ENCODE results near the gene SLC10A1. TPM values are rescaled to one million over a fixed set of nuclear protein-coding genes. Genes with fewer than 3 reads are reported as not detected.
A peak's percentile ranks its signal among the peaks of the same experiment; 100 is the strongest.

The SLC10A1 gene
- total and polyA plus RNA-seq, 2 of the 4 experiments (the other 2 are of a cell fraction): 0.03 TPM; not detected in 1

- no peak overlapping the region for H3K56ac ChIP-seq (ENCODE audit: extremely low read depth, insufficient read depth, low read length)
- H3K23ac ChIP-seq (ENCODE audit: low read depth, low read length): no peak overlapping the region
- H3K9me3 ChIP-seq (ENCODE audit: control insufficient read depth, insufficient read depth, low read length): no peaks in the 10 kb centered on the region
- H3K27me3 ChIP-seq (ENCODE audit: control insufficient read depth, insufficient read depth, low read length): no peaks in the 10 kb centered on the region
- H2BK5ac ChIP-seq (ENCODE audit: low read depth, low read length, poor library complexity, severe bottlenecking): no peak overlapping the region
- no peaks in the 10 kb centered on the region for H3K4me1 ChIP-seq (ENCODE audit: control insufficient read depth, insufficient read depth, low read length)
- in situ Hi-C loops (cut with MboI; ENCODE audit: low sequenced_read_pairs) (no loop called here), dilution Hi-C loops (cut with HindIII; ENCODE audit: low sequenced_read_pairs, unreplicated experiment) (no loop called here), intact Hi-C loops (cut with micrococcal nuclease) (no loop called here)
- H4K5ac ChIP-seq (ENCODE audit: low read depth, low read length): no peak overlapping the region
- no peak overlapping the region for H2BK15ac ChIP-seq (ENCODE audit: low read depth, low read length)
- no peak overlapping the region for H3K9ac ChIP-seq (ENCODE audit: low read depth, low read length)
- no peak overlapping the region for H2AK5ac ChIP-seq (ENCODE audit: low read depth, low read length)
- no peak overlapping the region for H3K4ac ChIP-seq (ENCODE audit: low read depth, low read length)
- ATAC-seq (ENCODE audit: low read depth) (no peak), DNase-seq (no peak)
- H3K4me2 ChIP-seq (ENCODE audit: low read depth, low read length): no peak overlapping the region
- H3K27ac ChIP-seq (ENCODE audit: insufficient read depth, low read length): no peak overlapping the region
- no peak overlapping the region for H2BK120ac ChIP-seq (ENCODE audit: low read depth, low read length)
- H3K18ac ChIP-seq (ENCODE audit: low read depth, low read length): no peak overlapping the region
- H2BK20ac ChIP-seq (ENCODE audit: low read depth, low read length): no peak overlapping the region
- BruUV-seq (replicated peaks): no TSS peak
- H4K8ac ChIP-seq (ENCODE audit: low read depth in 2 of 2, low read length in 2 of 2): no peak overlapping the region
- peaks cover 29% of the 10 kb centered on the region for H3K36me3 ChIP-seq (ENCODE audit: control insufficient read depth, insufficient read depth, low read length)
- H2AK9ac ChIP-seq (replicated peaks; ENCODE audit: low read depth, low read length, poor library complexity): no peak overlapping the region
- TF ChIP-seq RFX5 (IDR thresholded peaks at IDR 0.05; ENCODE audit: low read depth, low read length) (no peak), POLR2A (IDR thresholded peaks at IDR 0.05; ENCODE audit: low read depth, low read length) (0 out of 2 replicates have a peak, but pooled peaks have one; percentile 10), CEBPB (IDR thresholded peaks at IDR 0.05; ENCODE audit: low read depth, low read length) (no peak), RAD21 (IDR thresholded peaks at IDR 0.05; ENCODE audit: low read length) (no peak), MXI1 (IDR thresholded peaks at IDR 0.05; ENCODE audit: borderline replicate concordance, low read depth, low read length) (no peak), MAFK (IDR thresholded peaks at IDR 0.05; ENCODE audit: low read depth, low read length) (no peak)
- H2AFZ ChIP-seq (replicated peaks; ENCODE audit: low read length, poor library complexity): no peak overlapping the region
- H3K14ac ChIP-seq (replicated peaks; ENCODE audit: low read depth, low read length): no peak overlapping the region
- ChIA-PET CTCF (no interaction called here), POLR2A (ENCODE audit: unreplicated experiment) (no interaction called here)
- no peak overlapping the region for H4K91ac ChIP-seq (ENCODE audit: insufficient read depth, low read depth, low read length)
- peaks cover 8 to 24% of the 10 kb centered on the region in 2 experiments for H3K79me1 ChIP-seq (ENCODE audit: low read depth in 1 of 2, low read length in 2 of 2)
- H3K9me1 ChIP-seq (ENCODE audit: insufficient read depth, low read length): peaks cover 12% of the 10 kb centered on the region; the same call in 1 of the 2 replicates
- no peak overlapping the region for H3K4me3 ChIP-seq (ENCODE audit: insufficient read depth, low read depth, low read length)
- WGBS, 2 experiments (ENCODE audit: extremely low coverage in 2 of 2, insufficient read length in 1 of 2): no CpG with 5 or more reads among the region's 1 CpG
- H4K20me1 ChIP-seq (ENCODE audit: insufficient read depth, low read length): peaks cover 19% of the 10 kb centered on the region; the same call in 1 of the 2 replicates
Measured at GRCh38 chr14:69780092-69780491, 16.9 kb downstream of the SLC10A1 start.
